ENCODE measurements around the gene SCNN1G. TPM values are rescaled to one million over a fixed set of nuclear protein-coding genes. Genes with fewer than 3 reads are reported as not detected.

The SCNN1G gene
- polyA plus RNA-seq, 3 donors = not detected

DNA sequence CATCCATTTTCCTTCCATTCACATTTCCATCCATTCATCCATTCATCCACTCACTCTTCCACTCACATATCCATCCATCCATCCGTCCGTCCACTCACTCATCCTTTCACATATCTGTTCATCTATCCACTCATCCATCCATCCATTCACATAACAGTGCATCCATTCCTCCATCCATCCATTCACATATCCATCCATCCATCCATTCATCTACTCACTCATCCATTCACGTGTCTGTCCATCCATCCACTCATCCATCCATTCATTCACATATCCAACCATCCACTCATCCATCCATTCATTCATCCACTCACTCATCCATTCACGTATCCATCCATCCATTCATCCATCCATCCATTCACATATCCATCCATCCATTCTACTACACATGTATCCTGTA, 42.6 kb downstream of the SCNN1G start:
- H3K27me3 ChIP-seq (ENCODE audit: control insufficient read depth in 2 of 2, insufficient read depth in 2 of 2, low read length in 2 of 2) = peaks cover 0 to 2% of the 10 kb centered on the region in 2 donors
- H3K4me3 Mint-ChIP-seq = no peak overlapping the region
- WGBS (ENCODE audit: insufficient coverage) = 92% methylated on average over 4 of the region's 4 CpGs
- H3K27ac ChIP-seq (ENCODE audit: low read depth in 1 of 2, low read length in 2 of 2) = no peak overlapping the region
- H3K27ac Mint-ChIP-seq = no peak overlapping the region
- no peaks in the 10 kb centered on the region for H3K79me2 ChIP-seq (ENCODE audit: insufficient read depth, low read length)
- H3K9me3 Mint-ChIP-seq = peaks cover 0 to 6% (median 3%) of the 10 kb centered on the region in 7 donors
- H4K20me1 ChIP-seq (ENCODE audit: insufficient read depth, low read length) = no peaks in the 10 kb centered on the region
- H3K4me3 ChIP-seq (replicated peaks in 1 of 3; ENCODE audit: low read depth in 2 of 3, low read length in 3 of 3) = no peak overlapping the region
- no peaks in the 10 kb centered on the region for H3K9me3 ChIP-seq (replicated peaks in 1 of 2; ENCODE audit: control insufficient read depth in 1 of 2, insufficient read depth in 1 of 2, low read length in 2 of 2)
- H3K4me2 ChIP-seq (replicated peaks; ENCODE audit: extremely low read depth, low read length, poor library complexity, severe bottlenecking) = no peak overlapping the region
- H3K4me1 ChIP-seq (ENCODE audit: control insufficient read depth in 1 of 2, insufficient read depth in 2 of 2, low read length in 2 of 2) = no peaks in the 10 kb centered on the region
- DNase-seq = no peak
- no peak overlapping the region for H3K9ac ChIP-seq (ENCODE audit: insufficient read depth, low read length, poor library complexity, severe bottlenecking)
- H3K36me3 ChIP-seq (replicated peaks in 1 of 2; ENCODE audit: control insufficient read depth in 1 of 2, insufficient read depth in 2 of 2, low read length in 2 of 2) = no peaks in the 10 kb centered on the region
- no peaks in the 10 kb centered on the region for H3K36me3 Mint-ChIP-seq
- no peaks in the 10 kb centered on the region for H3K4me1 Mint-ChIP-seq
- TF ChIP-seq, protein P1, sequence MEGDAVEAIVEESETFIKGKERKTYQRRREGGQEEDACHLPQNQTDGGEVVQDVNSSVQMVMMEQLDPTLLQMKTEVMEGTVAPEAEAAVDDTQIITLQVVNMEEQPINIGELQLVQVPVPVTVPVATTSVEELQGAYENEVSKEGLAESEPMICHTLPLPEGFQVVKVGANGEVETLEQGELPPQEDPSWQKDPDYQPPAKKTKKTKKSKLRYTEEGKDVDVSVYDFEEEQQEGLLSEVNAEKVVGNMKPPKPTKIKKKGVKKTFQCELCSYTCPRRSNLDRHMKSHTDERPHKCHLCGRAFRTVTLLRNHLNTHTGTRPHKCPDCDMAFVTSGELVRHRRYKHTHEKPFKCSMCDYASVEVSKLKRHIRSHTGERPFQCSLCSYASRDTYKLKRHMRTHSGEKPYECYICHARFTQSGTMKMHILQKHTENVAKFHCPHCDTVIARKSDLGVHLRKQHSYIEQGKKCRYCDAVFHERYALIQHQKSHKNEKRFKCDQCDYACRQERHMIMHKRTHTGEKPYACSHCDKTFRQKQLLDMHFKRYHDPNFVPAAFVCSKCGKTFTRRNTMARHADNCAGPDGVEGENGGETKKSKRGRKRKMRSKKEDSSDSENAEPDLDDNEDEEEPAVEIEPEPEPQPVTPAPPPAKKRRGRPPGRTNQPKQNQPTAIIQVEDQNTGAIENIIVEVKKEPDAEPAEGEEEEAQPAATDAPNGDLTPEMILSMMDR (IDR thresholded peaks at IDR 0.05) = no peak
- H2AFZ ChIP-seq (ENCODE audit: insufficient read depth, low read depth, low read length, poor library complexity, severe bottlenecking) = no peak overlapping the region
- H3K27me3 Mint-ChIP-seq (ENCODE audit: low read depth in 3 of 3) = peaks cover 3 to 5% (median 5%) of the 10 kb centered on the region in 3 donors
- intact Hi-C loops (cut with micrococcal nuclease) = no loop called here

DNA sequence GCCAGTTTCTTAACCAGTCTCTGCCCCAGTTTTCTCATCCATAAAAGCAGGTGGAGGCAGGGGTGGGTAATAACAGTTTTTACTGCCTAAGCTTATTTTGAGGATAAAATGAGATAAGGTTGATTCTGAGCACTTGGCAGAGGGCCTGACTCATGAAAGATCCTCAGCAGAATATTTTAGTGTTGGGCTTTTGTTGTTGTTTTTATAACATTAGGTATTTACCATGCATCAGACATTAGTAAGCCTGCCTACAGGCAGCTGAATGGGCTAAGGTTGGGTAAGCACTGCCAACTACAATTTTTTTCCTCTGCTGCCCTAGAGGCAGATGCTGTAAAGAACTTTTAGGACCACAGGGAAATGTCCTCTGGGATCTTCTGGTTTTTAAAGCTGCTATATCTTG, 43.1 kb downstream of the SCNN1G start:
- no peak overlapping the region for H3K9ac ChIP-seq (ENCODE audit: insufficient read depth, low read length, poor library complexity, severe bottlenecking)
- Mint-ChIP-seq H3K4me1 (no peaks in the 10 kb centered on the region), H3K36me3 (no peaks in the 10 kb centered on the region), H3K4me3 (no peak overlapping the region), H3K27me3 (ENCODE audit: low read depth in 3 of 3) (peaks cover 3 to 5% (median 5%) of the 10 kb centered on the region in 3 donors), H3K9me3 (peaks cover 0 to 6% (median 3%) of the 10 kb centered on the region in 7 donors), H3K27ac (no peak overlapping the region)
- peaks cover 0 to 2% of the 10 kb centered on the region in 2 donors for H3K27me3 ChIP-seq (ENCODE audit: control insufficient read depth in 2 of 2, insufficient read depth in 2 of 2, low read length in 2 of 2)
- H3K27ac ChIP-seq (ENCODE audit: low read depth in 1 of 2, low read length in 2 of 2) = no peak overlapping the region
- H3K4me1 ChIP-seq (ENCODE audit: control insufficient read depth in 1 of 2, insufficient read depth in 2 of 2, low read length in 2 of 2) = no peaks in the 10 kb centered on the region
- H4K20me1 ChIP-seq (ENCODE audit: insufficient read depth, low read length) = no peaks in the 10 kb centered on the region
- intact Hi-C loops (cut with micrococcal nuclease) = no loop called here
- no peak overlapping the region for H3K4me2 ChIP-seq (replicated peaks; ENCODE audit: extremely low read depth, low read length, poor library complexity, severe bottlenecking)
- no peak for DNase-seq
- H3K36me3 ChIP-seq (replicated peaks in 1 of 2; ENCODE audit: control insufficient read depth in 1 of 2, insufficient read depth in 2 of 2, low read length in 2 of 2) = no peaks in the 10 kb centered on the region
- no peaks in the 10 kb centered on the region for H3K9me3 ChIP-seq (replicated peaks in 1 of 2; ENCODE audit: control insufficient read depth in 1 of 2, insufficient read depth in 1 of 2, low read length in 2 of 2)
- H3K79me2 ChIP-seq (ENCODE audit: insufficient read depth, low read length) = no peaks in the 10 kb centered on the region
- H3K4me3 ChIP-seq (replicated peaks in 1 of 3; ENCODE audit: low read depth in 2 of 3, low read length in 3 of 3) = no peak overlapping the region
- H2AFZ ChIP-seq (ENCODE audit: insufficient read depth, low read depth, low read length, poor library complexity, severe bottlenecking) = no peak overlapping the region
- TF ChIP-seq, protein P1 (IDR thresholded peaks at IDR 0.05) = no peak

Data from CD14-positive monocyte (primary cell).